GM20000 (cell line): ENCODE data around the gene MTCH2.
"Not testable (repeated sequence)": the region's sequence is repeated elsewhere in the genome, so short reads cannot be mapped to it uniquely, and the experiment has no call there.

Source experiments
- DNase-seq: peaks from one replicate; pipeline ENCODE4 v3.0.0; 2012; ENCODE audit warnings: low spot score
- CTCF ChIP-seq: IDR thresholded peaks from 2 replicates; pipeline ENCODE4 v1.5.1; 2012; ENCODE audit warnings: mild to moderate bottlenecking, control low read depth; ENCODE audit errors: extremely low read depth, missing control alignments

Gene MTCH2

GRCh38 chr11:47642099-47642855, at the start of gene MTCH2:
Gene MTCH2 (minus strand): TSS chr11:47642559. CDS start chr11:47642465, 94 bp downstream.
- peak; percentile 97 for DNase-seq
- TF ChIP-seq CTCF = peak; percentile 7

GRCh38 chr11:47691979-47692378, 49.6 kb upstream of the MTCH2 start:
- TF ChIP-seq CTCF = no peak
- no peak for DNase-seq

GRCh38 chr11:47689480-47689879, 47.1 kb upstream of the MTCH2 start:
- TF ChIP-seq CTCF = no peak
- DNase-seq = no peak

- no peak for TF ChIP-seq CTCF
- no peak for DNase-seq
Measured at GRCh38 chr11:47688991-47689390, 46.6 kb upstream of the MTCH2 start.

- no peak for TF ChIP-seq CTCF
- no peak for DNase-seq
Measured at GRCh38 chr11:47688111-47688510, 45.8 kb upstream of the MTCH2 start.

GRCh38 chr11:47686704-47687103, 44.3 kb upstream of the MTCH2 start:
- not testable (repeated sequence) for DNase-seq

- no peak for DNase-seq
- no peak for TF ChIP-seq CTCF
Measured at GRCh38 chr11:47686151-47686550, 43.8 kb upstream of the MTCH2 start.

GRCh38 chr11:47675851-47676250, 33.5 kb upstream of the MTCH2 start:
- DNase-seq = no peak

More at GRCh38 chr11:47675851-47676250, 33.5 kb upstream of the MTCH2 start:
- TF ChIP-seq CTCF = no peak
